ENCODE results near the gene GFER. TPM values are rescaled to one million over a fixed set of nuclear protein-coding genes. Genes with fewer than 3 reads are reported as not detected.

GFER gene
- total RNA-seq, 1 experiment from 2014 or later, result 51.7 TPM

Small RNAs within 50 kb of the gene (small RNA-seq; reads per million reads assigned to genes)
- not detected for gene AC005363.2
- not detected for gene RN7SL219P
- gene SNORA10, result not detected
- not detected for gene SNORA64

Other genes starting within 250 kb of the GFER start
- gene NME3, start 212.7 kb upstream of the GFER start, total RNA-seq (2014; rRNA removed; shearing (Covaris generic)), result 186 and 224 TPM in 2 replicates
- gene EME2, start 211.4 kb upstream of the GFER start, total RNA-seq (2014; rRNA removed; shearing (Covaris generic)), result 75.6 and 84.1 TPM in 2 replicates
- gene MRPS34, start 211.1 kb upstream of the GFER start, total RNA-seq (2014; rRNA removed; shearing (Covaris generic)), result 355 and 493 TPM in 2 replicates
- gene SPSB3, start 201.6 kb upstream of the GFER start, total RNA-seq (2014; rRNA removed; shearing (Covaris generic)), result 96.9 and 102 TPM in 2 replicates
- 215 and 217 TPM in 2 replicates for gene NUBP2, start 201.2 kb upstream of the GFER start, total RNA-seq (2014; rRNA removed; shearing (Covaris generic))
- gene IGFALS, start 190.5 kb upstream of the GFER start, total RNA-seq (2014; rRNA removed; shearing (Covaris generic)), result 0.08 TPM in 1 of 2 replicates, not detected in the other
- 81.9 and 85.2 TPM in 2 replicates for gene HAGH, start 157.4 kb upstream of the GFER start, total RNA-seq (2014; rRNA removed; shearing (Covaris generic))
- 85.5 and 92.5 TPM in 2 replicates for gene FAHD1, start 157.0 kb upstream of the GFER start, total RNA-seq (2014; rRNA removed; shearing (Covaris generic))
- gene MEIOB, start 112.0 kb upstream of the GFER start, total RNA-seq (2014; rRNA removed; shearing (Covaris generic)), result not detected in 2 replicates
- gene HS3ST6, start 65.8 kb upstream of the GFER start, total RNA-seq (2014; rRNA removed; shearing (Covaris generic)), result not detected in 2 replicates
- gene MSRB1, start 41.0 kb upstream of the GFER start, total RNA-seq (2014; rRNA removed; shearing (Covaris generic)), result 31.7 and 35.7 TPM in 2 replicates
- not detected in 2 replicates for gene RPL3L, start 29.5 kb upstream of the GFER start, total RNA-seq (2014; rRNA removed; shearing (Covaris generic))
- gene NDUFB10, start 24.7 kb upstream of the GFER start, total RNA-seq (2014; rRNA removed; shearing (Covaris generic)), result 415 and 426 TPM in 2 replicates
- gene RPS2, start 19.4 kb upstream of the GFER start, total RNA-seq (2014; rRNA removed; shearing (Covaris generic)), result 4,154 and 4,232 TPM in 2 replicates
- gene RNF151, start 17.3 kb upstream of the GFER start, total RNA-seq (2014; rRNA removed; shearing (Covaris generic)), result not detected in 2 replicates
- gene TBL3, start 12.1 kb upstream of the GFER start, total RNA-seq (2014; rRNA removed; shearing (Covaris generic)), result 134 and 140 TPM in 2 replicates
- 141 and 161 TPM in 2 replicates for gene NOXO1, start 2.7 kb upstream of the GFER start, total RNA-seq (2014; rRNA removed; shearing (Covaris generic))
- gene SYNGR3, start 5.8 kb downstream of the GFER start, total RNA-seq (2014; rRNA removed; shearing (Covaris generic)), result 1.9 and 2.3 TPM in 2 replicates
- gene ZNF598, start 25.6 kb downstream of the GFER start, total RNA-seq (2014; rRNA removed; shearing (Covaris generic)), result 42.9 and 49.0 TPM in 2 replicates
- 0.91 and 2.7 TPM in 2 replicates for gene NPW, start 35.6 kb downstream of the GFER start, total RNA-seq (2014; rRNA removed; shearing (Covaris generic))
- 258 and 259 TPM in 2 replicates for gene NHERF2, start 42.7 kb downstream of the GFER start, total RNA-seq (2014; rRNA removed; shearing (Covaris generic))
- gene NTHL1, start 63.6 kb downstream of the GFER start, total RNA-seq (2014; rRNA removed; shearing (Covaris generic)), result 157 and 215 TPM in 2 replicates
- gene TSC2, start 63.8 kb downstream of the GFER start, total RNA-seq (2014; rRNA removed; shearing (Covaris generic)), result 75.1 and 85.0 TPM in 2 replicates
- gene PKD1, start 151.7 kb downstream of the GFER start, total RNA-seq (2014; rRNA removed; shearing (Covaris generic)), result 72.1 and 74.7 TPM in 2 replicates
- 13.4 and 24.9 TPM in 2 replicates for gene RAB26, start 164.4 kb downstream of the GFER start, total RNA-seq (2014; rRNA removed; shearing (Covaris generic))
- 166 and 170 TPM in 2 replicates for gene TRAF7, start 171.6 kb downstream of the GFER start, total RNA-seq (2014; rRNA removed; shearing (Covaris generic))
- 0.08 and 2.5 TPM in 2 replicates for gene CASKIN1, start 212.4 kb downstream of the GFER start, total RNA-seq (2014; rRNA removed; shearing (Covaris generic))
- 98.9 and 117 TPM in 2 replicates for gene MLST8, start 221.3 kb downstream of the GFER start, total RNA-seq (2014; rRNA removed; shearing (Covaris generic))
- gene BRICD5, start 226.7 kb downstream of the GFER start, total RNA-seq (2014; rRNA removed; shearing (Covaris generic)), result 33.6 and 34.6 TPM in 2 replicates
- gene PGP, start 230.6 kb downstream of the GFER start, total RNA-seq (2014; rRNA removed; shearing (Covaris generic)), result 82.0 and 98.7 TPM in 2 replicates
- 83.8 and 87.2 TPM in 2 replicates for gene E4F1, start 239.4 kb downstream of the GFER start, total RNA-seq (2014; rRNA removed; shearing (Covaris generic))

Data from HT-29 (cell line).